Neuronal stem cell (in vitro differentiated cells): ENCODE results near the gene IDUA.
A peak's percentile ranks its signal among the peaks of the same experiment; 100 is the strongest.

ENCODE experiments used
- DNase-seq: peaks from one replicate; pipeline ENCODE4 v3.0.0-alpha.2; 2013; ENCODE audit warnings: low spot score
- H2AFZ ChIP-seq: one replicate; pipeline ENCODE4 v1.6.1; 2013; ENCODE audit warnings: mild to moderate bottlenecking, low read length, inconsistent platforms
- H2AK5ac ChIP-seq: 2 replicates; pipeline ENCODE4 v1.6.1; 2013; ENCODE audit warnings: low read depth, mild to moderate bottlenecking, inconsistent platforms, low read length, moderate library complexity, mixed read lengths
- H2BK120ac ChIP-seq: 2 replicates; pipeline ENCODE4 v1.6.1; 2013; ENCODE audit warnings: low read depth, mild to moderate bottlenecking, inconsistent platforms, low read length, moderate library complexity, mixed read lengths
- H2BK12ac ChIP-seq: one replicate; pipeline ENCODE4 v1.6.1; 2013; ENCODE audit warnings: low read length, inconsistent platforms
- H2BK15ac ChIP-seq: 2 replicates; pipeline ENCODE4 v1.6.1; 2013; ENCODE audit warnings: mild to moderate bottlenecking, low read length, inconsistent platforms, mixed read lengths
- H2BK5ac ChIP-seq: one replicate; pipeline ENCODE4 v1.6.1; 2013; ENCODE audit warnings: inconsistent platforms, mild to moderate bottlenecking, low read length, moderate library complexity
- H3K14ac ChIP-seq: one replicate; pipeline ENCODE4 v1.6.1; 2013; ENCODE audit warnings: low read length, inconsistent platforms
- H3K18ac ChIP-seq: 2 replicates; pipeline ENCODE4 v1.6.1; 2013; ENCODE audit warnings: low read length, inconsistent platforms
- H3K23ac ChIP-seq: 2 replicates; pipeline ENCODE4 v1.6.1; 2013; ENCODE audit warnings: low read depth, mild to moderate bottlenecking, mixed read lengths, low read length, inconsistent platforms; ENCODE audit not compliant: poor library complexity
- H3K27ac ChIP-seq: replicated peaks from 3 replicates; pipeline ENCODE4 v1.5.1; 2013; ENCODE audit warnings: low read length, inconsistent platforms
- H3K27me3 ChIP-seq, 3 experiments: 2 replicates each; pipeline ENCODE4 v1.6.1; 2013; ENCODE audit warnings: low read length in 3 of 3, mild to moderate bottlenecking in 2 of 3, inconsistent platforms in 1 of 3, low read depth in 1 of 3, mixed read lengths in 1 of 3, moderate library complexity in 1 of 3; ENCODE audit not compliant: control insufficient read depth in 3 of 3, insufficient read depth in 3 of 3
- H3K36me3 ChIP-seq, 2 donors: replicated peaks in 1 of 2; 2 replicates each; pipeline ENCODE4 v1.6.1; 2013; ENCODE audit warnings: low read length in 2 of 2; ENCODE audit not compliant: control insufficient read depth in 2 of 2, insufficient read depth in 2 of 2
- H3K4ac ChIP-seq: 2 replicates; pipeline ENCODE4 v1.6.1; 2013; ENCODE audit warnings: inconsistent platforms, mild to moderate bottlenecking, low read length, moderate library complexity
- H3K4me1 ChIP-seq, 2 donors: 1 replicate in 1 of 2; 2 replicates in 1 of 2; pipeline ENCODE4 v1.6.1; 2013; ENCODE audit warnings: low read length in 2 of 2, low read depth in 1 of 2; ENCODE audit not compliant: control insufficient read depth in 2 of 2, insufficient read depth in 1 of 2
- H3K4me2 ChIP-seq: one replicate; pipeline ENCODE4 v1.6.1; 2013; ENCODE audit warnings: mild to moderate bottlenecking, low read length, inconsistent platforms; ENCODE audit not compliant: insufficient read depth, poor library complexity, severe bottlenecking
- H3K4me3 ChIP-seq, 2 donors: 2 replicates each; pipeline ENCODE4 v1.5.1; 2013; ENCODE audit warnings: low read length in 2 of 2, mild to moderate bottlenecking in 2 of 2, inconsistent platforms in 1 of 2, moderate library complexity in 1 of 2
- H3K79me1 ChIP-seq: one replicate; pipeline ENCODE4 v1.6.1; 2013; ENCODE audit warnings: low read depth, mild to moderate bottlenecking, inconsistent platforms, low read length, moderate library complexity
- H3K9ac ChIP-seq: one replicate; pipeline ENCODE4 v1.6.1; 2013; ENCODE audit warnings: mild to moderate bottlenecking, low read depth, low read length, inconsistent platforms; ENCODE audit not compliant: poor library complexity
- H3K9me3 ChIP-seq, 2 donors: replicated peaks in 1 of 2; 2 replicates each; pipeline versions ENCODE3 to v1.6.1; 2013; ENCODE audit warnings: low read length in 2 of 2, mild to moderate bottlenecking in 2 of 2, inconsistent platforms in 1 of 2, low read depth in 1 of 2, mixed read lengths in 1 of 2, moderate library complexity in 1 of 2; ENCODE audit not compliant: control insufficient read depth in 2 of 2, insufficient read depth in 1 of 2
- H4K8ac ChIP-seq: one replicate; pipeline ENCODE4 v1.6.1; 2013; ENCODE audit warnings: low read depth, mild to moderate bottlenecking, inconsistent platforms, low read length, moderate library complexity
- H4K91ac ChIP-seq: one replicate; pipeline ENCODE4 v1.6.1; 2013; ENCODE audit warnings: low read length, low read depth, mild to moderate bottlenecking, inconsistent platforms; ENCODE audit not compliant: poor library complexity
- WGBS, 2 donors: extraction: QIAGEN DNeasy Blood & Tissue Kit; methylation state at CpG; one replicate each; pipeline ENCODE4 v1.1.7; 2013; ENCODE audit warnings: missing lambda C conversion rate in 2 of 2, mixed read lengths in 1 of 2; ENCODE audit not compliant: insufficient read length in 2 of 2, insufficient replicate concordance in 1 of 2; ENCODE audit errors: extremely low coverage in 2 of 2; 5-methylcytosine and 5-hydroxymethylcytosine counted together

The IDUA gene

DNA sequence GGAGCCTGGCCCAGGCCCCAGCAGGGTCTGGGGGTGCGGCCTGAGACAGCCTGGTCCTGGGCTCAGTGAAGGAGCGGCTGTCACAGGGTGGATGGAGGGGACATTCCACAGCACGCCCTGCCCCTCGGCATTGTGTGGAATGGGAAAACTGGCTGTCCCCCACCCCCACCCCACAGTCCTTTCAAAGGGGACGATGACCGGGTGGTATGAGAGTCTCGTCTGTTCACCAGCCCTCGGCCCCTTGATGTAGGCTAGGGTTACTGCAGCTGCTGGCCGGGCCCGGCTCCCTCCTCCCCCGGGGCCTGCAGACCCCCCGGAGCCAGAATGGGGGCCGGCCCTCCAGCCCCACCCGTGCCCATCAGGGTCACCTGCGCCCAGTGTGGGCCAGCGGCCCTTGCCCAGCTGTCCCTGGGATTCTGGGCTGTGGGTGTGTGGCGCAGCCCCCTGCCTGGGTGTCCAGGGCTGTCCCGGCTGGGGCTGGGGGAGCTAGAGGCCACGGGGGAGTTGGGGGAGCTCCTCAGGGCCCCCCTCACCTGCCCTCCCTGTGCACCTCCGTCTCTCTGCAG is 36.3 kb downstream of the IDUA start:
- no peak overlapping the region for H3K27ac ChIP-seq
- no peak for DNase-seq
- H3K14ac ChIP-seq, result no peak overlapping the region
- peaks cover 23 to 33% of the 10 kb centered on the region in 2 donors for H3K36me3 ChIP-seq
- no peak overlapping the region for H2BK5ac ChIP-seq
- no peak overlapping the region for H3K4me3 ChIP-seq
- H3K4me2 ChIP-seq, result no peak overlapping the region
- H2BK120ac ChIP-seq, result no peak overlapping the region
- no peak overlapping the region for H3K4ac ChIP-seq
- H4K91ac ChIP-seq, result no peak overlapping the region
- peaks cover 16 to 42% of the 10 kb centered on the region in 2 donors for H3K4me1 ChIP-seq
- no CpG with 5 or more reads among the region's 20 CpGs for WGBS, 2 donors
- H2AK5ac ChIP-seq, result no peak overlapping the region
- no peak overlapping the region for H2AFZ ChIP-seq
- H3K27me3 ChIP-seq, result no peaks in the 10 kb centered on the region
- no peak overlapping the region for H2BK15ac ChIP-seq
- no peak overlapping the region for H3K9ac ChIP-seq
- no peak overlapping the region for H3K23ac ChIP-seq
- H3K18ac ChIP-seq, result no peak overlapping the region
- H3K79me1 ChIP-seq, result peaks cover 27% of the 10 kb centered on the region
- peaks cover 0 to 11% of the 10 kb centered on the region in 2 donors for H3K9me3 ChIP-seq
- H2BK12ac ChIP-seq, result no peak overlapping the region
- no peak overlapping the region for H4K8ac ChIP-seq

DNA sequence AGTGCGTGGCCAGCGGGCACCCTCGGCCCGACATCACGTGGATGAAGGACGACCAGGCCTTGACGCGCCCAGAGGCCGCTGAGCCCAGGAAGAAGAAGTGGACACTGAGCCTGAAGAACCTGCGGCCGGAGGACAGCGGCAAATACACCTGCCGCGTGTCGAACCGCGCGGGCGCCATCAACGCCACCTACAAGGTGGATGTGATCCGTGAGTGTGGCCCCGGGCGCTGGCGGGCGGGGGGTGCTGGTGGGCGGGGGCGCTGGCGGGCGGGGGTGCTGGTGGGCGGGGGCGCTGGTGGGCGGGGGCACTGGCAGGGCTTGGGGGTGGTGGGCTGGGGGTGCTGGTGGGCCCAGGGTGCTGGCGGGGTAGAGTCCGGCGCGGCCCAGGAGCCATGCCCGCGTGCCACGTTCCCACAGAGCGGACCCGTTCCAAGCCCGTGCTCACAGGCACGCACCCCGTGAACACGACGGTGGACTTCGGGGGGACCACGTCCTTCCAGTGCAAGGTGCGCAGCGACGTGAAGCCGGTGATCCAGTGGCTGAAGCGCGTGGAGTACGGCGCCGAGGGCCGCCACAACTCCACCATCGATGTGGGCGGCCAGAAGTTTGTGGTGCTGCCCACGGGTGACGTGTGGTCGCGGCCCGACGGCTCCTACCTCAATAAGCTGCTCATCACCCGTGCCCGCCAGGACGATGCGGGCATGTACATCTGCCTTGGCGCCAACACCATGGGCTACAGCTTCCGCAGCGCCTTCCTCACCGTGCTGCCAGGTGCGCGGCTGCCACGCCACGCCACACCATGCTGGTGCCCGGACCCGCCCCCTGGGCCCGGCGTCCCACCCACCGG is 37.3 kb downstream of the IDUA start:
- Histone ChIP-seq H3K4ac (no peak overlapping the region), H3K9me3 (peaks cover 0 to 11% of the 10 kb centered on the region in 2 donors), H3K14ac (no peak overlapping the region), H3K27me3 (no peaks in the 10 kb centered on the region), H4K91ac (no peak overlapping the region), H2BK5ac (no peak overlapping the region), H3K36me3 (peaks cover 23 to 33% of the 10 kb centered on the region in 2 donors), H3K79me1 (peaks cover 19% of the 10 kb centered on the region), H4K8ac (no peak overlapping the region), H3K4me1 (peaks cover 12 to 39% of the 10 kb centered on the region in 2 donors), H3K23ac (peak overlapping the region; percentile 91), H3K4me3 (no peak overlapping the region), H2BK120ac (no peak overlapping the region), H3K27ac (no peak overlapping the region), H2AK5ac (no peak overlapping the region), H2BK12ac (no peak overlapping the region), H3K18ac (no peak overlapping the region), H2BK15ac (no peak overlapping the region), H3K4me2 (no peak overlapping the region), H2AFZ (no peak overlapping the region), H3K9ac (no peak overlapping the region)
- WGBS, 2 donors, result no CpG with 5 or more reads among the region's 83 CpGs
- DNase-seq, result no peak

DNA sequence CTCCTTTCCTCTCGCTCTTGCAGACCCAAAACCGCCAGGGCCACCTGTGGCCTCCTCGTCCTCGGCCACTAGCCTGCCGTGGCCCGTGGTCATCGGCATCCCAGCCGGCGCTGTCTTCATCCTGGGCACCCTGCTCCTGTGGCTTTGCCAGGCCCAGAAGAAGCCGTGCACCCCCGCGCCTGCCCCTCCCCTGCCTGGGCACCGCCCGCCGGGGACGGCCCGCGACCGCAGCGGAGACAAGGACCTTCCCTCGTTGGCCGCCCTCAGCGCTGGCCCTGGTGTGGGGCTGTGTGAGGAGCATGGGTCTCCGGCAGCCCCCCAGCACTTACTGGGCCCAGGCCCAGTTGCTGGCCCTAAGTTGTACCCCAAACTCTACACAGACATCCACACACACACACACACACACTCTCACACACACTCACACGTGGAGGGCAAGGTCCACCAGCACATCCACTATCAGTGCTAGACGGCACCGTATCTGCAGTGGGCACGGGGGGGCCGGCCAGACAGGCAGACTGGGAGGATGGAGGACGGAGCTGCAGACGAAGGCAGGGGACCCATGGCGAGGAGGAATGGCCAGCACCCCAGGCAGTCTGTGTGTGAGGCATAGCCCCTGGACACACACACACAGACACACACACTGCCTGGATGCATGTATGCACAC is 38.2 kb downstream of the IDUA start:
- H4K8ac ChIP-seq, result no peak overlapping the region
- no peak overlapping the region for H3K27ac ChIP-seq
- H2AK5ac ChIP-seq, result peak overlapping the region; percentile 10
- peak overlapping the region in 1 of 2 donors; percentile 68 for H3K4me3 ChIP-seq
- H3K4me2 ChIP-seq, result no peak overlapping the region
- no peak for DNase-seq
- peak overlapping the region; percentile 41 for H2BK12ac ChIP-seq
- no peaks in the 10 kb centered on the region for H3K27me3 ChIP-seq
- H3K23ac ChIP-seq, result peak overlapping the region; percentile 98
- peak overlapping the region; percentile 53 for H3K4ac ChIP-seq
- peaks cover 16% of the 10 kb centered on the region for H3K79me1 ChIP-seq
- H2BK5ac ChIP-seq, result no peak overlapping the region
- H3K9ac ChIP-seq, result peak overlapping the region; percentile 64
- peak overlapping the region; percentile 3 for H4K91ac ChIP-seq
- peaks cover 23 to 33% of the 10 kb centered on the region in 2 donors for H3K36me3 ChIP-seq
- peaks cover 4 to 31% of the 10 kb centered on the region in 2 donors for H3K4me1 ChIP-seq
- H3K18ac ChIP-seq, result no peak overlapping the region
- no peak overlapping the region for H2BK120ac ChIP-seq
- no peak overlapping the region for H2AFZ ChIP-seq
- H3K14ac ChIP-seq, result peak overlapping the region; percentile 71
- no peak overlapping the region for H2BK15ac ChIP-seq
- no CpG with 5 or more reads among the region's 32 CpGs for WGBS, 2 donors
- peaks cover 0 to 11% of the 10 kb centered on the region in 2 donors for H3K9me3 ChIP-seq

DNA sequence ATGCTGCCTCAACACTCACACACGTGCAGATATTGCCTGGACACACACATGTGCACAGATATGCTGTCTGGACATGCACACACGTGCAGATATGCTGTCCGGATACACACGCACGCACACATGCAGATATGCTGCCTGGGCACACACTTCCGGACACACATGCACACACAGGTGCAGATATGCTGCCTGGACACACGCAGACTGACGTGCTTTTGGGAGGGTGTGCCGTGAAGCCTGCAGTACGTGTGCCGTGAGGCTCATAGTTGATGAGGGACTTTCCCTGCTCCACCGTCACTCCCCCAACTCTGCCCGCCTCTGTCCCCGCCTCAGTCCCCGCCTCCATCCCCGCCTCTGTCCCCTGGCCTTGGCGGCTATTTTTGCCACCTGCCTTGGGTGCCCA is 39.3 kb downstream of the IDUA start:
- Histone ChIP-seq H3K23ac (peak overlapping the region; percentile 98), H2BK12ac (no peak overlapping the region), H3K4me3 (peak overlapping the region in 1 of 2 donors; percentile 10), H3K27ac (no peak overlapping the region), H2AK5ac (no peak overlapping the region), H3K36me3 (peaks cover 23 to 33% of the 10 kb centered on the region in 2 donors), H2BK15ac (no peak overlapping the region), H3K9me3 (peaks cover 0 to 11% of the 10 kb centered on the region in 2 donors), H3K4ac (no peak overlapping the region), H2BK120ac (no peak overlapping the region), H3K18ac (no peak overlapping the region), H3K4me2 (no peak overlapping the region), H2BK5ac (no peak overlapping the region), H4K91ac (peak overlapping the region; percentile 3), H3K79me1 (peaks cover 14% of the 10 kb centered on the region), H3K27me3 (peaks cover 0 to 4% (median 0%) of the 10 kb centered on the region in 3 experiments), H3K4me1 (peaks cover 12 to 32% of the 10 kb centered on the region in 2 donors), H3K9ac (peak overlapping the region; percentile 84), H2AFZ (no peak overlapping the region), H3K14ac (peak overlapping the region; percentile 94), H4K8ac (peak overlapping the region; percentile 1)
- no CpG with 5 or more reads among the region's 17 CpGs for WGBS, 2 donors
- no peak for DNase-seq
